Gastroesophageal sphincter (tissue), 3 donors: ENCODE data around the gene ZNF541.

ENCODE experiments used
- EP300 ChIP-seq: sonication (generic); formaldehyde crosslinking; IDR thresholded peaks from one replicate; pipeline ENCODE4 v1.6.1; 2017; ENCODE audit warnings: antibody characterized with exemption, mild to moderate bottlenecking
- POLR2A ChIP-seq, 2 donors: fragments of 450-650 bp; IDR thresholded peaks; one replicate each; pipeline ENCODE4 v1.6.1; 2017; ENCODE audit warnings: antibody characterized with exemption in 2 of 2, mild to moderate bottlenecking in 2 of 2, moderate library complexity in 1 of 2
- POLR2AphosphoS5 ChIP-seq: sonication (generic); formaldehyde crosslinking; IDR thresholded peaks from one replicate; pipeline ENCODE4 v1.6.1; 2017; ENCODE audit warnings: antibody characterized with exemption
- TF ChIP-seq, protein P1 (sequence below), 4 experiments: fragments of 200-600 bp in 2 of 4; fragments of 450-650 bp in 2 of 4; sonication (generic) in 1 of 4; IDR thresholded peaks; one replicate each; pipeline ENCODE4 v1.5.1; 2017 to 2019; ENCODE audit warnings: antibody characterized with exemption in 4 of 4, mild to moderate bottlenecking in 2 of 4, moderate library complexity in 2 of 4

DNA sequence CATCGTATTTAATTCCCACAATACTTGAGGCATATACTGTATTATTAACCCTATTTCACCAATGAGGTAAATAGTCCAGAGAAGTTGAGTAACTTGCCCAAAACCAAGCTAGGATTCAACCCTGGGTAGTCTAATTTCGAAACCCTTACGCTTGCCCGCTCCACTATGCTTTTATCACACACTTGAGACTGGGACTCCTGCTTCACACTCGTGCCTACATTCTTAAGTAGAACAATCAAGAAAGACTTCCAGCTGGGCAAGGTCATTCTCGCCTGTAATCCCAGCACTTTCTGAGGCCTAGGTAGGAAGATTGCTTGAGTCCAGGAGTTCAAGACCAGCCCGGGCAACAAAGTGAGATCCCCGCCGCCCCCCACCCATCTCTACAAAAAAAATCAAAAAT is 3.6 kb downstream of the ZNF541 start:
- TF ChIP-seq, protein P1, sequence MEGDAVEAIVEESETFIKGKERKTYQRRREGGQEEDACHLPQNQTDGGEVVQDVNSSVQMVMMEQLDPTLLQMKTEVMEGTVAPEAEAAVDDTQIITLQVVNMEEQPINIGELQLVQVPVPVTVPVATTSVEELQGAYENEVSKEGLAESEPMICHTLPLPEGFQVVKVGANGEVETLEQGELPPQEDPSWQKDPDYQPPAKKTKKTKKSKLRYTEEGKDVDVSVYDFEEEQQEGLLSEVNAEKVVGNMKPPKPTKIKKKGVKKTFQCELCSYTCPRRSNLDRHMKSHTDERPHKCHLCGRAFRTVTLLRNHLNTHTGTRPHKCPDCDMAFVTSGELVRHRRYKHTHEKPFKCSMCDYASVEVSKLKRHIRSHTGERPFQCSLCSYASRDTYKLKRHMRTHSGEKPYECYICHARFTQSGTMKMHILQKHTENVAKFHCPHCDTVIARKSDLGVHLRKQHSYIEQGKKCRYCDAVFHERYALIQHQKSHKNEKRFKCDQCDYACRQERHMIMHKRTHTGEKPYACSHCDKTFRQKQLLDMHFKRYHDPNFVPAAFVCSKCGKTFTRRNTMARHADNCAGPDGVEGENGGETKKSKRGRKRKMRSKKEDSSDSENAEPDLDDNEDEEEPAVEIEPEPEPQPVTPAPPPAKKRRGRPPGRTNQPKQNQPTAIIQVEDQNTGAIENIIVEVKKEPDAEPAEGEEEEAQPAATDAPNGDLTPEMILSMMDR (IDR thresholded peaks at IDR 0.05): no peak
- no peak for TF ChIP-seq POLR2A (IDR thresholded peaks at IDR 0.05)
- TF ChIP-seq EP300: no peak
- no peak for TF ChIP-seq POLR2AphosphoS5
